HCT116 (cell line): ENCODE data around the gene PROX2. TPM values are rescaled to one million over a fixed set of nuclear protein-coding genes. Genes with fewer than 3 reads are reported as not detected.

ENCODE experiments used
- ATAC-seq: fragments of 200-7000 bp; cut with Tn5 transposase; 2 replicates; pipeline ENCODE4 v1.9.1; 2020; ENCODE audit warnings: mild to moderate bottlenecking, moderate library complexity
- BruUV-seq: library from RNA; stranded (reverse); fragments of 400-500 nt; replicated peaks from 2 replicates; lab custom pipeline; 2021; lab: Mats Ljungman, UMichigan
- CTCF ChIA-PET: fragments of 300-600 bp; sonication (Branson Sonifier 250); formaldehyde crosslinking; loops from one replicate; lab custom pipeline; 2021; ENCODE audit warnings: antibody characterized with exemption; lab: Charles Lee
- POLR2A ChIA-PET: fragments of 300-600, 350-600 bp; sonication (Branson Sonifier 250); formaldehyde crosslinking; loops from one replicate; lab custom pipeline; 2021; ENCODE audit warnings: antibody characterized with exemption; lab: Charles Lee
- RAD21 ChIA-PET, 2 experiments: fragments of 300-600 bp; sonication (Branson Sonifier 250); formaldehyde crosslinking; loops; one replicate each; lab custom pipeline; 2023; ENCODE audit warnings: low total read pairs in 2 of 2; ENCODE audit not compliant: uncharacterized antibody in 2 of 2, unreplicated experiment in 2 of 2, low non-redundant PET in 1 of 2; lab: Charles Lee
- DNase-seq: peaks from one replicate; pipeline ENCODE4 v3.0.0-alpha.2; 2010; ENCODE audit warnings: low read depth, low spot score
- H2AFZ ChIP-seq: fragments of 200-600 bp; shearing (Covaris generic), sonication (generic); 2 replicates; pipeline ENCODE4 v1.6.1; 2017; ENCODE audit warnings: low read depth, mixed run types, mixed read lengths, antibody characterized with exemption, low read length; ENCODE audit not compliant: poor library complexity, severe bottlenecking
- H3K27ac ChIP-seq: 2 replicates; pipeline ENCODE4 v1.5.1; 2012; ENCODE audit warnings: low read depth, low read length
- H3K27me3 ChIP-seq: fragments of 200-600 bp; sonication (generic); 2 replicates; pipeline ENCODE4 v1.6.1; 2016; ENCODE audit warnings: mixed run types, low read length, mixed read lengths; ENCODE audit not compliant: insufficient read depth
- H3K36me3 ChIP-seq, 2 experiments: fragments of 200-500 bp in 1 of 2; fragments of 200-600 bp in 1 of 2; sonication (Bioruptor generic) in 1 of 2; sonication (generic) in 1 of 2; 2 replicates each; pipeline versions ENCODE4 v1.5.1 to v1.6.1; 2014 to 2016; ENCODE audit warnings: low read length in 2 of 2, inconsistent platforms in 1 of 2, mixed read lengths in 1 of 2, mixed run types in 1 of 2; ENCODE audit not compliant: insufficient read depth in 2 of 2, control insufficient read depth in 1 of 2
- H3K4me1 ChIP-seq, 2 experiments: fragments of 200-600 bp in 1 of 2; sonication (generic) in 1 of 2; 2 replicates each; pipeline versions ENCODE4 v1.5.1 to v1.6.1; 2012 to 2017; ENCODE audit warnings: low read length in 2 of 2, inconsistent platforms in 1 of 2, mild to moderate bottlenecking in 1 of 2, mixed read lengths in 1 of 2, mixed run types in 1 of 2, moderate library complexity in 1 of 2; ENCODE audit not compliant: insufficient read depth in 2 of 2, control insufficient read depth in 1 of 2
- H3K4me2 ChIP-seq: fragments of 200-600 bp; sonication (generic); 2 replicates; pipeline ENCODE4 v1.6.1; 2017; ENCODE audit warnings: mixed run types, low read length, mixed read lengths
- H3K4me3 ChIP-seq, 2 experiments: fragments of 200-600 bp in 1 of 2; sonication (generic) in 1 of 2; replicated peaks in 1 of 2; 2 replicates each; pipeline ENCODE4 v1.5.1; 2011 to 2016; ENCODE audit warnings: low read length in 2 of 2, control low read depth in 1 of 2, low read depth in 1 of 2, mild to moderate bottlenecking in 1 of 2, mixed read lengths in 1 of 2, mixed run types in 1 of 2
- H3K79me2 ChIP-seq: fragments of 200-600 bp; sonication (generic); 2 replicates; pipeline ENCODE4 v1.6.1; 2017; ENCODE audit warnings: mild to moderate bottlenecking, mixed run types, low read length, moderate library complexity, mixed read lengths; ENCODE audit not compliant: insufficient read depth
- H3K9ac ChIP-seq: fragments of 200-600 bp; sonication (generic); 2 replicates; pipeline ENCODE4 v1.6.1; 2016; ENCODE audit warnings: low read length, mixed read lengths
- H3K9me2 ChIP-seq: fragments of 200-600 bp; sonication (generic), shearing (Covaris generic); 2 replicates; pipeline ENCODE4 v1.6.1; 2017; ENCODE audit warnings: mixed run types, mild to moderate bottlenecking, moderate library complexity; ENCODE audit not compliant: insufficient read depth
- H3K9me3 ChIP-seq, 2 experiments: fragments of 200-500 bp in 1 of 2; fragments of 200-600 bp in 1 of 2; sonication (Bioruptor generic) in 1 of 2; sonication (generic) in 1 of 2; 2 replicates each; pipeline ENCODE4 v1.6.1; 2014 to 2017; ENCODE audit warnings: low read length in 2 of 2, mixed read lengths in 2 of 2, inconsistent platforms in 1 of 2, low read depth in 1 of 2, mild to moderate bottlenecking in 1 of 2, mixed run types in 1 of 2, moderate library complexity in 1 of 2; ENCODE audit not compliant: control insufficient read depth in 1 of 2, insufficient read depth in 1 of 2
- H4K20me1 ChIP-seq: fragments of 200-600 bp; sonication (generic), shearing (Covaris generic); 2 replicates; pipeline ENCODE4 v1.6.1; 2017; ENCODE audit warnings: mixed run types, mild to moderate bottlenecking, moderate library complexity; ENCODE audit not compliant: insufficient read depth
- CBX3 ChIP-seq: IDR thresholded peaks from 2 replicates; pipeline ENCODE4 v1.6.1; 2012; ENCODE audit warnings: low read depth
- CTCF ChIP-seq, 3 experiments: fragments of 200-600 bp in 1 of 3; sonication (generic) in 1 of 3; IDR thresholded peaks in 2 of 3; conservative IDR thresholded peaks in 1 of 3; 2 replicates each; pipeline ENCODE4 v1.5.1; 2012 to 2017; ENCODE audit warnings: low read depth in 2 of 3, low read length in 2 of 3, antibody characterized with exemption in 1 of 3, borderline replicate concordance in 1 of 3, control low read depth in 1 of 3, mild to moderate bottlenecking in 1 of 3, mixed read lengths in 1 of 3, mixed run types in 1 of 3, moderate library complexity in 1 of 3; ENCODE audit not compliant: insufficient read depth in 1 of 3
- RAD21 ChIP-seq: IDR thresholded peaks from 2 replicates; pipeline ENCODE4 v1.6.1; 2012; ENCODE audit warnings: low read depth, mild to moderate bottlenecking
- REST ChIP-seq: IDR thresholded peaks from 2 replicates; pipeline ENCODE4 v1.6.1; 2012; ENCODE audit warnings: low read depth
- intact Hi-C: fragments of 100-400 bp; cut with micrococcal nuclease; formaldehyde crosslinking; loops from 2 replicates; pipeline ENCODE4 v1.10.0; 2022
- total RNA-seq: library from RNA; stranded (reverse); gene quantifications from one replicate; pipeline ENCODE4 v1.2.1, GENCODE V29; 2021; ENCODE audit not compliant: unreplicated experiment

Gene PROX2
- total RNA-seq, 1 experiment from 2014 or later = not detected

- TF ChIP-seq CBX3 = no peak
These were observed 39.5 kb upstream of the PROX2 start (continued) for GRCh38 chr14:74915426-74915825.

GRCh38 chr14:74913986-74914573, 38.1 kb upstream of the PROX2 start:
- Histone ChIP-seq H3K9me2 (no peaks in the 10 kb centered on the region), H3K27ac (no peak overlapping the region), H3K4me3 (no peak overlapping the region), H3K79me2 (no peaks in the 10 kb centered on the region), H2AFZ (no peak overlapping the region), H3K4me1 (peaks cover 10 to 21% of the 10 kb centered on the region in 2 experiments; a peak in 3 of 4 replicates), H3K36me3 (no peaks in the 10 kb centered on the region), H3K27me3 (no peaks in the 10 kb centered on the region), H4K20me1 (no peaks in the 10 kb centered on the region), H3K9ac (no peak overlapping the region), H3K4me2 (no peak overlapping the region), H3K9me3 (no peaks in the 10 kb centered on the region)
- ChIA-PET CTCF (no interaction called here), POLR2A (no interaction called here), RAD21 (no interaction called here)
- peak; percentile 68 to 85 (median 75); a peak in 5 of 6 replicates for TF ChIP-seq CTCF (IDR thresholded peaks at IDR 0.05 in 2 of 3, conservative IDR thresholded peaks at IDR 0.05 in 1 of 3; ENCODE audit: borderline replicate concordance in 1 of 3, insufficient read depth in 1 of 3, low read depth in 2 of 3, low read length in 2 of 3)
- peak; percentile 82 for TF ChIP-seq RAD21
- no peak for TF ChIP-seq REST
- intact Hi-C loops = loop anchor here (1.0 kb wide), 2 partner anchors 174 to 389 kb away; no protein-coding TSS in a partner anchor
- no TSS peak for BruUV-seq
- DNase-seq = peak; percentile 12
- peak; percentile 82 for ATAC-seq
